Stimulated activated CD4-positive, alpha-beta T cell treated with anti-CD3 and anti-CD28 coated beads, Interleukin-15, amount 100 ng/mL, for 1 hour (primary cell): ENCODE measurements around the gene FBXO22.
"Not testable (repeated sequence)": the region's sequence is repeated elsewhere in the genome, so short reads cannot be mapped to it uniquely, and the experiment has no call there.

ENCODE experiments used
- DNase-seq, 2 donors: peaks; one replicate each; pipeline ENCODE4 v3.0.0-alpha.2; 2020; ENCODE audit warnings: low read depth in 1 of 2, low spot score in 1 of 2

Gene FBXO22

DNA sequence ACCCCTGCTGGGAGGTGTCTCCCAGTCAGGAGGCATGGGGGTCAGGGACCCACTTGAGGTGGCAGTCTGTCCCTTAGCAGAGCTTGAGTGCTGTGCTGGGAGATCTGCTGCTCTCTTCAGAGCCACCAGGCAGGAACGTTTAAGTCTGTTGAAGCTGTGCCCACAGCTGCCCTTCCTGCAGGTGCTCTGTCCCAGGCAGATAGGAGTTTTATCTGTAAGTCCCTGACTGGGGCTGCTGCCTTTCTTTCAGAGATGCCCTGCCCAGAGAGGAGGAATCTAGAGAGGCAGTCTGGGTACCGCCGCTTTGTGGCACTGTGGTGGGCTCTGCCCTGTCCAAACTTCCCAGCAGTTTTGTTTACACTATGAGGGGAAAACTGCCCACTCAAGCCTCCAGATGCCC lies 73.1 kb downstream of the FBXO22 start:
- not testable (repeated sequence) for DNase-seq

DNA sequence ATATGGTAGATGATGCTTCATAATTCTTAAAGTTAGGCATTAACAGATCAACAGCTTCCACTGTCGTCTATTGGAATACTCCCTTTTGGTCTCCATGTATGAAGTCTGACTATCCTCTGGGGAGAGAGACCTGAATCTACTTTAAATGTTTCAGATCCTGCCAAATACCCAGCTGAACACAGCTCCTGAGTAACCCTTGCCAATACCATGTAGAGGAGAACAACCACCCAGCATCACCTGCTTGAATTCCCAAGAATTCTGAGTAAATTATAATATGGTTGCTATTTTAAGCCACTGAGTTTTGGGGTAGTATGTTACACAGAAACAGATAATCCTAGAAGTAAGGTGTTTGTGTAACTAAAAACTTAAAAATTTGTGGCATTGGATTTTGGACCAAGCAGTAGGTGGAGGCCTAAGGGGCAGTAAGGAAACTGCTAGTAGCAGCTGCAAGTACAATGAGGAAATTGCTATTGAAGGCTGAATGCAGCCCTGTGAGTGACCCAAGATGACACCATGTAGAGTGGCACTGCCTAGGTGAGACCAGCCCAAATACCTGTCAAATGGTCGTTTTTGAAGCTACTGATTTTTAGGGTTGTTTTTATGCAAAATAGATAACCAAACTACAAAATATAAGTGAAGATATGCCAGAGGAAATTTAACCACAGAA lies 77.6 kb downstream of the FBXO22 start:
- DNase-seq = no peak

DNA sequence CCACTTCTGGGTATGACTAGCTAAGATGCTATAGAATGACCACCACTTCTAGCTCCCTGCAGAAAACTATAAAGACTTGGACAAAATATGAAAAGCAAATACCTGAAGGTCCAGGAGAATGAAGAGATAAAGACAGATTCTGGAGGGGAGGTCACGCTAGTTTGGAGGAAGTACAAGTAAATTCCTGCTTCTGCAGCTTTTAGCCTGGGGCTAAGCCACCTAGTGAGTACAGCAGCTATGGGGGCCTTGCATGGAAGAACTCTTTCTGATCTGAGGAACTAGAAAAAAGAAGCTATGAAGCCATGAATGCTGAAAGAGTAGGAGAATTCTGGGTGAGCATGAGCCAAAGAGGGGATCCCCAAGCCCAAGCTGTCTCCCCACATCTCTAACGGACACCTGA lies 78.8 kb downstream of the FBXO22 start:
- no peak for DNase-seq

DNA sequence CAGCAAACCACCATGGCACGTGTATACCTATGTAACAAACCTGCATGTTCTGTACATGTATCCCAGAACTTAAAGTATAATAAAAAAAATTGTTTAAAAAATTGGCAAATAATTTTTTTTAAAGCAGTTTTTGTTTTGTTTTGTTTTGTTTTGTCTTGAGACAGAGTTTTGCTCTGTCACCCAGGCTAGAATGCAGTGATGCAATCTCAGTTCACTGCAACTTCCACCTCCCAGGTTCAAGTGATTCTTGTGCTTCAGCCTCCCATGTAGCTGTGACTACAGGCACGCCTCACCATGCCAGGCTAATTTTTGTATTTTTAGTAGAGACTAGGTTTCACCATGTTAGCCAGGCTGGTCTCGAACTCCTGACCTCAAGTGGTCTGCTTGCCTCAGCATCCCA lies 81.0 kb downstream of the FBXO22 start:
- DNase-seq = not testable (repeated sequence)

DNA sequence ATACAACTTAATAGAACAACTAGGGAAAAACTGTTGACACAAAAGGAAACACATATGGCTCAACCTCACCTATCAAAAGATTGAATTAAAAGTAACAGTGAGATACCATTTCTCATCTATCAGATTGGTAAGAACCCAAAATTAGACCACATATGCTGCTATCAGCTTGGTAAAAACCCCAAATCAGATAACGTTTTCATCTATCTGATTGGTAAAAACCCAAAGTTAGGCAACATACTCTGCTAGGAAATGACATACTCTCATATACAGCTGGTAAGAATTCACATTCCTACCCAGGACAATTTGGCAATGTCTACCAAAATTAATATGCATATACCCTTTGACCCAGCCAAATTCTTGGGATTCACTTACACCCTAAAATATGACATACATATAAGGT lies 82.3 kb downstream of the FBXO22 start:
- no peak for DNase-seq

DNA sequence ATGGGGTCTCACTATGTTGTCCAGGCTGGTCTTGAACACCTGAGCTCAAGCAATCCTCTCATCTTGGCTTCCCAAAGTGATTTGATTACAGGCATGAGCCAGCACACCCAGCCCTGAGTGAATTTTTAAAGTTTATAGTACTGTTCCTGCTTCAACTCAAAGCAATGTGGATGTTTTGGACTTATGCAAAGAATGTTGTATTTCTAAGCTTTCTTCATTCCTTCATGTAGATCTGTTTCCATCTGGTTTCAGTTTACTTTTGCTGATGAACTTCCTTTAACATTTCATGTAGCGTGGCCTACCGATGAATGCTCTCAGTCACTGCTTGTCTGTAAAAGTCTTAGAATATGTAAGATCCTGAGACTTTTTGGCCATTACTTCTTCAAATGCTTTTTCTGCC lies 85.4 kb downstream of the FBXO22 start:
- DNase-seq = no peak

DNA sequence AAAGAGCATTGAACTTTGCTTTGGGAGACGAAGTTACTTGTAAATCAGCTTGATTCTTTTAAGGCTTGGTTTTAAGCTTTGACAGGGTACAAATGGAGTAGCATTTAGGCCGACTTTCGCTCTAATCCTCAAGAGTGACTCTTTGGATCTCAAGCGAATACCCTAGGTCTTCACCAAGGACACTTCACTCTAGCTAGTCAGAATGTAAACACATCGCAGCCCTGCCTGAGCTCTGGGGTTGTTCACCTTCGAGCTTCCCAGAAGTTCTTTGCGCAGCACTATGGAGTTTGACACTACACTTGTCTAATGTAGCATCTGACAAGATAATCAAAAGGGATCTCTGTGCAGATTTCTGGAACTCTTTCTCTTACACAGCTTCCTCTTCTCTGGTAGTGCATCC lies 86.2 kb downstream of the FBXO22 start:
- no peak for DNase-seq
